Measurements from ENCODE around the gene TRIM26. TPM values are rescaled to one million over a fixed set of nuclear protein-coding genes. Genes with fewer than 3 reads are reported as not detected.
A peak's percentile ranks its signal among the peaks of the same experiment; 100 is the strongest.

TRIM26 gene
- total and polyA plus RNA-seq, 2 of the 13 experiments (the other 11 are each of a cell fraction or from before 2014, with no cell fraction given): 27.1 to 38.7 TPM

DNA sequence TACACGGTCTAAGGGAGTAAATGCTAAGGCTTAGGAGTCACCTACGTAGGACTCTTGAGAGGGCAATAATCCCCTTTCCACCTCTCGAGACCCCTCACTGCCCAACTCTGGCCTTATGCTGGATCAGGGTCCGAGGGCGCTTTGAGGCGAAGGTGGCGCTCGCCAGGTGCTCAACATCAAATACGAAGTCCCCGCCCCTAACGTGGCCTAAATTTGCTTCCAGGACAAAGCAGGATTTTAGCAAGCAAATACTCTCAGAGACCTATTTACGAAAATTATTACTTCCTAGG lies 406 bp upstream of the TRIM26 start (continued):
- TF ChIP-seq, protein P1, sequence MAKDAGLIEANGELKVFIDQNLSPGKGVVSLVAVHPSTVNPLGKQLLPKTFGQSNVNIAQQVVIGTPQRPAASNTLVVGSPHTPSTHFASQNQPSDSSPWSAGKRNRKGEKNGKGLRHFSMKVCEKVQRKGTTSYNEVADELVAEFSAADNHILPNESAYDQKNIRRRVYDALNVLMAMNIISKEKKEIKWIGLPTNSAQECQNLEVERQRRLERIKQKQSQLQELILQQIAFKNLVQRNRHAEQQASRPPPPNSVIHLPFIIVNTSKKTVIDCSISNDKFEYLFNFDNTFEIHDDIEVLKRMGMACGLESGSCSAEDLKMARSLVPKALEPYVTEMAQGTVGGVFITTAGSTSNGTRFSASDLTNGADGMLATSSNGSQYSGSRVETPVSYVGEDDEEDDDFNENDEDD (CRISPR knock-in tag; IDR thresholded peaks at IDR 0.05; ENCODE audit: borderline replicate concordance): no peak
- TF ChIP-seq HOXA7 (CRISPR knock-in tag; IDR thresholded peaks at IDR 0.05) (no peak), ATRX (CRISPR knock-in tag; IDR thresholded peaks at IDR 0.05; ENCODE audit: borderline replicate concordance) (peak; percentile 46; the same call in 1 of the 2 replicates), ARHGAP35 (CRISPR knock-in tag; IDR thresholded peaks at IDR 0.05; ENCODE audit: borderline replicate concordance) (no peak), KLF15 (CRISPR knock-in tag; IDR thresholded peaks at IDR 0.05; ENCODE audit: borderline replicate concordance) (no peak), ZNF792 (CRISPR knock-in tag; IDR thresholded peaks at IDR 0.05) (no peak), ZNF883 (CRISPR knock-in tag; IDR thresholded peaks at IDR 0.05; ENCODE audit: not compliant biosample characterization) (no peak), SCMH1 (CRISPR knock-in tag; IDR thresholded peaks at IDR 0.05; ENCODE audit: borderline replicate concordance) (no peak), TOPORS (CRISPR knock-in tag; IDR thresholded peaks at IDR 0.05) (peak; percentile 87), SAFB2 (CRISPR knock-in tag; IDR thresholded peaks at IDR 0.05; ENCODE audit: borderline replicate concordance, low read depth) (no peak), ZNF383 (CRISPR knock-in tag; IDR thresholded peaks at IDR 0.05; ENCODE audit: borderline replicate concordance) (0 out of 2 replicates have a peak, but pooled peaks have one; percentile 7), GABPB1 (CRISPR knock-in tag; IDR thresholded peaks at IDR 0.05) (no peak), SMAD9 (CRISPR knock-in tag; IDR thresholded peaks at IDR 0.05) (no peak), ZFX (CRISPR knock-in tag; IDR thresholded peaks at IDR 0.05; ENCODE audit: low read depth) (peak; percentile 84), ZNF546 (CRISPR knock-in tag; conservative IDR thresholded peaks at IDR 0.05) (peak; percentile 87; the same call in 1 of the 2 replicates), SETDB1 (CRISPR knock-in tag; IDR thresholded peaks at IDR 0.05; ENCODE audit: borderline replicate concordance) (no peak; the same call in 1 of the 2 replicates), TGIF2 (CRISPR knock-in tag; IDR thresholded peaks at IDR 0.05) (no peak), JUND (CRISPR knock-in tag; IDR thresholded peaks at IDR 0.05) (no peak), ARID2 (CRISPR knock-in tag; IDR thresholded peaks at IDR 0.05; ENCODE audit: borderline replicate concordance) (no peak; the same call in 1 of the 2 replicates), TMF1 (CRISPR knock-in tag; IDR thresholded peaks at IDR 0.05; ENCODE audit: low read depth) (peak; percentile 5; the same call in 1 of the 2 replicates), DMAP1 (CRISPR knock-in tag; IDR thresholded peaks at IDR 0.05) (no peak; the same call in 1 of the 2 replicates), IKZF1 (IDR thresholded peaks at IDR 0.05) (no peak), ZNF552 (CRISPR knock-in tag; IDR thresholded peaks at IDR 0.05; ENCODE audit: borderline replicate concordance) (no peak), SSRP1 (CRISPR knock-in tag; IDR thresholded peaks at IDR 0.05) (no peak), ZNF839 (CRISPR knock-in tag; IDR thresholded peaks at IDR 0.05; ENCODE audit: borderline replicate concordance) (no peak), ZNF577 (CRISPR knock-in tag; IDR thresholded peaks at IDR 0.05; ENCODE audit: borderline replicate concordance, low read depth) (no peak; the same call in 1 of the 2 replicates), ZNF180 (CRISPR knock-in tag; IDR thresholded peaks at IDR 0.05; ENCODE audit: borderline replicate concordance, low read depth) (no peak), GZF1 (CRISPR knock-in tag; IDR thresholded peaks at IDR 0.05) (no peak), ZKSCAN1 (IDR thresholded peaks at IDR 0.05; ENCODE audit: low read length) (no peak), ZNF782 (CRISPR knock-in tag; IDR thresholded peaks at IDR 0.05; ENCODE audit: borderline replicate concordance) (no peak)
- TF ChIP-seq, protein P2, sequence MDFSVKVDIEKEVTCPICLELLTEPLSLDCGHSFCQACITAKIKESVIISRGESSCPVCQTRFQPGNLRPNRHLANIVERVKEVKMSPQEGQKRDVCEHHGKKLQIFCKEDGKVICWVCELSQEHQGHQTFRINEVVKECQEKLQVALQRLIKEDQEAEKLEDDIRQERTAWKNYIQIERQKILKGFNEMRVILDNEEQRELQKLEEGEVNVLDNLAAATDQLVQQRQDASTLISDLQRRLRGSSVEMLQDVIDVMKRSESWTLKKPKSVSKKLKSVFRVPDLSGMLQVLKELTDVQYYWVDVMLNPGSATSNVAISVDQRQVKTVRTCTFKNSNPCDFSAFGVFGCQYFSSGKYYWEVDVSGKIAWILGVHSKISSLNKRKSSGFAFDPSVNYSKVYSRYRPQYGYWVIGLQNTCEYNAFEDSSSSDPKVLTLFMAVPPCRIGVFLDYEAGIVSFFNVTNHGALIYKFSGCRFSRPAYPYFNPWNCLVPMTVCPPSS (IDR thresholded peaks at IDR 0.05): no peak
- TF ChIP-seq, protein P3, sequence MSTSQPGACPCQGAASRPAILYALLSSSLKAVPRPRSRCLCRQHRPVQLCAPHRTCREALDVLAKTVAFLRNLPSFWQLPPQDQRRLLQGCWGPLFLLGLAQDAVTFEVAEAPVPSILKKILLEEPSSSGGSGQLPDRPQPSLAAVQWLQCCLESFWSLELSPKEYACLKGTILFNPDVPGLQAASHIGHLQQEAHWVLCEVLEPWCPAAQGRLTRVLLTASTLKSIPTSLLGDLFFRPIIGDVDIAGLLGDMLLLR (CRISPR knock-in tag; IDR thresholded peaks at IDR 0.05): no peak
